ENCODE results near the gene LRRC10B. TPM values are rescaled to one million over a fixed set of nuclear protein-coding genes. Genes with fewer than 3 reads are reported as not detected.

Gene LRRC10B
- total RNA-seq, 1 experiment from 2014 or later, result 0.39 TPM

DNA sequence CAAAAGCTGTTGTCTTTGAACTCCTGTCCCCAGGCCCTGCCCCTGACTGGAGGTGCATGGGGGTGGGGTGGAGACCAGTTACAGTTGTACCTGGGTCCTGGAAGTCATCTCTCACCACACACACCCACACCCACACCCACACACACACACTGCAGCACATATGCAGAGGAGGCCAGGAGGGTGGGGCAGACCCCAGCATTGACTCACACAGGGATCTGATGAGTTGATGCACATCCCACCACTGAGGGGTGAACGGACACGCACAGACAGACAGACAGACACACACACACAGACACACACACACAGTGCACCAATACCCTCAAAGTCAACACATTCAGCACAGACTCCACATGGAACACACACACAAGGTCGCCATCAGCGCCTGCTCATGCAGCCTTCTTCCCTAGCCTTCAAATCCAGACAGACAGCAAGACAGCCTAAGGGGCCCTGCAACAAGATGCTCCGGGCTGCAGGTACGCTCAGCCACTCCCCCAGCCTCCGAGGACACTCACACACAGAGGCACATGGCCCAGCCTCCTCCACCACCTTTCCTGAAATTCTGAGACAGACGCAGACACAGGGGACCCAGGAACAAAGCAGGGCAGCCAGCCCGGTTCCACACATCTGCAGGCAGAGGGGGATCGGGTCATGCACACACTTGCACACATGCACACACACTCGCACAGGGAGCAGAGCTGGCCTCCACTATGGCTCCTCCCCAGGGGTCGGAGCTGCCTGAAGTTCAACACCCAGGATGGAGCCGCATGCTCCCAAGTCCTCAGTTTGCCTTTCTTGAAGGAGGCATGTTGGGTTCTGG, 45.8 kb downstream of the LRRC10B start:
- Histone ChIP-seq H4K20me1 (ENCODE audit: control insufficient read depth, insufficient read depth, insufficient read length) (no peaks in the 10 kb centered on the region), H3K4me2 (ENCODE audit: insufficient read depth, insufficient read length, low read length) (no peak overlapping the region), H3K79me2 (ENCODE audit: insufficient read depth, low read length) (no peaks in the 10 kb centered on the region), H2BK15ac (ENCODE audit: low read depth, low read length) (no peak overlapping the region), H2AFZ (ENCODE audit: low read length) (no peak overlapping the region), H2BK5ac (ENCODE audit: insufficient read length, low read length) (no peak overlapping the region), H4K8ac (replicated peaks; ENCODE audit: insufficient read length, low read depth, low read length) (no peak overlapping the region), H3K23me2 (ENCODE audit: insufficient read length, low read depth, low read length, poor library complexity, severe bottlenecking) (peaks cover 7% of the 10 kb centered on the region), H3K23ac (ENCODE audit: insufficient read length, low read depth, low read length) (no peak overlapping the region), H3K4me1 (ENCODE audit: insufficient read depth, low read length) (no peaks in the 10 kb centered on the region; the same call in 1 of the 2 replicates), H3T11ph (ENCODE audit: low read length) (no peak overlapping the region), H2BK120ac (ENCODE audit: low read depth, low read length, poor library complexity, severe bottlenecking) (no peak overlapping the region), H2BK20ac (ENCODE audit: low read depth, low read length, poor library complexity, severe bottlenecking) (no peak overlapping the region), H3K9me3 (ENCODE audit: control insufficient read depth, low read depth, low read length) (no peaks in the 10 kb centered on the region), H4K5ac (ENCODE audit: insufficient read length, low read depth, low read length) (no peak overlapping the region), H2AK5ac (ENCODE audit: insufficient read length, low read length) (no peak overlapping the region), H4K91ac (ENCODE audit: insufficient read length, low read depth, low read length) (no peak overlapping the region), H3K9ac (ENCODE audit: extremely low read depth, insufficient read length, low read length) (no peak overlapping the region), H2BK12ac (ENCODE audit: insufficient read length, low read depth, low read length) (no peak overlapping the region), H3K27me3 (ENCODE audit: insufficient read depth, low read length) (peaks cover 5% of the 10 kb centered on the region; the same call in 1 of the 2 replicates), H3K27ac (ENCODE audit: insufficient read length, low read depth, low read length) (no peak overlapping the region), H3K14ac (ENCODE audit: insufficient read depth, low read length) (no peak overlapping the region), H3K4ac (ENCODE audit: low read depth, low read length) (no peak overlapping the region), H3K18ac (ENCODE audit: insufficient read length, low read depth, low read length) (no peak overlapping the region), H3K56ac (ENCODE audit: insufficient read length, low read depth, low read length) (no peak overlapping the region), H3K79me1 (ENCODE audit: insufficient read depth, low read depth, low read length, poor library complexity, severe bottlenecking) (no peaks in the 10 kb centered on the region)
- WGBS (ENCODE audit: extremely low coverage, insufficient read length, low lambda C conversion rate), result no CpG with 5 or more reads among the region's 13 CpGs
- Mint-ChIP-seq H3K4me3 (peak overlapping the region; percentile 30 to 66), H3K36me3 (ENCODE audit: insufficient read depth in 1 of 3, low read depth in 3 of 3) (no peaks in the 10 kb centered on the region; a peak in 1 of 7 replicates), H3K4me1 (peaks cover 36 to 68% of the 10 kb centered on the region in 2 experiments), H3K27me3 (ENCODE audit: low read depth) (peaks cover 60% of the 10 kb centered on the region), H3K9me3 (no peaks in the 10 kb centered on the region), H3K27ac (no peak overlapping the region)
- no peak for DNase-seq
- TF ChIP-seq CTCF (conservative IDR thresholded peaks at IDR 0.05), result no peak
